ELF-1 (cell line): ENCODE measurements around the gene FPGS.

ENCODE experiments used
- DNase-seq: peaks from one replicate; pipeline ENCODE4 v3.0.0-alpha.2; 2016; ENCODE audit warnings: low read depth, low spot score

The FPGS gene

GRCh38 chr9:127788337-127789011 is 14.2 kb upstream of the FPGS start:
- no peak for DNase-seq

- DNase-seq = no peak
Measured at GRCh38 chr9:127789179-127789578, 13.5 kb upstream of the FPGS start.

GRCh38 chr9:127790094-127790855 is 12.4 kb upstream of the FPGS start:
- DNase-seq = no peak

- no peak for DNase-seq
Measured at GRCh38 chr9:127791085-127791484, 11.6 kb upstream of the FPGS start.

- DNase-seq = no peak
Measured at GRCh38 chr9:127792417-127793031, 10.2 kb upstream of the FPGS start.

- DNase-seq = no peak
Measured at GRCh38 chr9:127793093-127793708, 9.5 kb upstream of the FPGS start.

GRCh38 chr9:127794001-127794791 is 8.5 kb upstream of the FPGS start:
- DNase-seq = no peak

GRCh38 chr9:127796225-127796813 is 6.4 kb upstream of the FPGS start:
- DNase-seq = no peak

- DNase-seq = no peak
Measured at GRCh38 chr9:127796852-127797370, 5.8 kb upstream of the FPGS start.

GRCh38 chr9:127801955-127802575 is 617 bp upstream of the FPGS start:
- peak; percentile 82 for DNase-seq

GRCh38 chr9:127803507-127804352 is 1.0 kb downstream of the FPGS start:
- no peak for DNase-seq

GRCh38 chr9:127805620-127806019 is 2.9 kb downstream of the FPGS start:
- peak; percentile 48 for DNase-seq

- no peak for DNase-seq
Measured at GRCh38 chr9:127806871-127807270, 4.2 kb downstream of the FPGS start.

GRCh38 chr9:127808347-127809001 is 5.8 kb downstream of the FPGS start:
- DNase-seq = no peak

- DNase-seq = no peak
Measured at GRCh38 chr9:127809002-127809539, 6.4 kb downstream of the FPGS start.

GRCh38 chr9:127809540-127810377 is 7.1 kb downstream of the FPGS start:
- peak; percentile 64 for DNase-seq

- DNase-seq = no peak
Measured at GRCh38 chr9:127810378-127811187, 7.9 kb downstream of the FPGS start.
